Ectodermal cell (in vitro differentiated cells): ENCODE measurements around the gene EFNA5.
"Not testable (repeated sequence)": the region's sequence is repeated elsewhere in the genome, so short reads cannot be mapped to it uniquely, and the experiment has no call there.

Experiments used
- H3K27ac ChIP-seq: 2 replicates; pipeline ENCODE4 v1.7.0; 2013; ENCODE audit warnings: mild to moderate bottlenecking, low read depth, low read length; ENCODE audit not compliant: insufficient read depth, poor library complexity, severe bottlenecking
- H3K27me3 ChIP-seq: 2 replicates; pipeline ENCODE4 v1.7.0; 2013; ENCODE audit warnings: mild to moderate bottlenecking, low read length; ENCODE audit not compliant: insufficient read depth, control insufficient read depth, poor library complexity, severe bottlenecking
- H3K36me3 ChIP-seq: one replicate; pipeline ENCODE4 v1.7.0; 2013; ENCODE audit warnings: low read length; ENCODE audit not compliant: control insufficient read depth, insufficient read depth
- H3K4me1 ChIP-seq: one replicate; pipeline ENCODE4 v1.7.0; 2013; ENCODE audit warnings: low read length; ENCODE audit not compliant: control insufficient read depth, insufficient read depth
- H3K4me3 ChIP-seq: 2 replicates; pipeline ENCODE4 v1.7.0; 2013; ENCODE audit warnings: low read depth, low read length, control low read depth; ENCODE audit not compliant: insufficient read depth
- H3K9me3 ChIP-seq: 2 replicates; pipeline ENCODE4 v1.7.0; 2013; ENCODE audit warnings: mild to moderate bottlenecking, low read length, moderate library complexity; ENCODE audit not compliant: control insufficient read depth
- WGBS, 2 experiments: methylation state at CpG; one replicate each; pipeline ENCODE4 v1.1.7; 2013; ENCODE audit warnings: missing lambda C conversion rate in 2 of 2; 5-methylcytosine and 5-hydroxymethylcytosine counted together

The EFNA5 gene

DNA sequence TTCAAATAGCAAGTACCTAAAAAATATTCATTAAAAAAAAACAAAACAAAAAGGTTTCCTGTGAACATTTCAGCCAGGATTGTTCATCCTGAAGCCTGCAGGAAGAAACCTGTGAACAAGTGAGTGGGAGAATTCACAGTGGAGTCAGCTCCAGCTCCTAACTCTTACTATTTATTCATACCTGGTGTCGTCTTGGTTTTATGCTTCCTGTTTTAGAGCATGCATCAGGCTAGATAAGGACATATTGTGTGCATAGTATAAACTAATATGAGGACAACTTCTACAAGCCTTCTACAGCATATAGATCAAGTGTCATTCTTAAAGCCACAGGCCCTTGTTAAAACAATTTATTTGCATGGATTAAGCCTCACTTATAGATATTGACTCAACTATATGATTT, 169.9 kb downstream of the EFNA5 start:
- Histone ChIP-seq H3K36me3 (no peaks in the 10 kb centered on the region), H3K9me3 (no peaks in the 10 kb centered on the region), H3K27ac (no peak overlapping the region), H3K4me1 (peaks cover 36% of the 10 kb centered on the region), H3K4me3 (no peak overlapping the region), H3K27me3 (no peaks in the 10 kb centered on the region)
- WGBS, 2 experiments, result no CpG with 5 or more reads among the region's 1 CpG

GRCh38 chr5:107500347-107500746, 170.4 kb downstream of the EFNA5 start:
- Histone ChIP-seq H3K27me3 (no peaks in the 10 kb centered on the region), H3K4me3 (no peak overlapping the region), H3K27ac (peak overlapping the region; percentile 17), H3K9me3 (no peaks in the 10 kb centered on the region), H3K36me3 (no peaks in the 10 kb centered on the region), H3K4me1 (peaks cover 32% of the 10 kb centered on the region)

- H3K4me1 ChIP-seq, result peaks cover 29% of the 10 kb centered on the region
- 49 to 50% methylated on average over 1 of the region's 1 CpG for WGBS, 2 experiments
Measured at GRCh38 chr5:107499776-107500175, 171.0 kb downstream of the EFNA5 start.

DNA sequence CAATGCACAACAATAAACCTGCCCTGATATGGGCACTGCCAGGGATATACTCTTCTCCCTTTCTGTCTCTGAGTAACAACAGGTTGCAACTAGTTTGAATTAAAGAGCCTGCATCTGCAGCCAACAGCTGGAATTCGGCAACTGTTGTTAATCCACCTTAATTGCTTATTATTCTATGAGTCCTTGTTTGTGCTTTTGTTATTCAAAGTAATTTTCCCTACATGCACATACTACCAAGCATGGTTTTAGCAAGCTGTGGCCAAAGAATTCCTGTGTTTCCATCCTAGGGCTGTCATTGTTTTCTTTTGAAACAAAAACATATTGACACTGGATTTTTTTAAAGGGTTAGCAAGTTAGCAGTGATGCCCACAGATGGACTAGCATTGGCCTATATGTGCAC, 171.5 kb downstream of the EFNA5 start:
- H3K4me3 ChIP-seq, result no peak overlapping the region
- peaks cover 29% of the 10 kb centered on the region for H3K4me1 ChIP-seq
- no peaks in the 10 kb centered on the region for H3K9me3 ChIP-seq
- H3K27me3 ChIP-seq, result no peaks in the 10 kb centered on the region
- WGBS, 2 experiments, result 36% methylated on average over 1 of the region's 1 CpG; no CpG with 5 or more reads in 1 of the 2 experiments
- peak overlapping the region; percentile 27 for H3K27ac ChIP-seq
- no peaks in the 10 kb centered on the region for H3K36me3 ChIP-seq

More at GRCh38 chr5:107499776-107500175, 171.0 kb downstream of the EFNA5 start:
- Histone ChIP-seq H3K27ac (peak overlapping the region; percentile 27), H3K9me3 (no peaks in the 10 kb centered on the region), H3K4me3 (no peak overlapping the region), H3K27me3 (no peaks in the 10 kb centered on the region), H3K36me3 (no peaks in the 10 kb centered on the region)

DNA sequence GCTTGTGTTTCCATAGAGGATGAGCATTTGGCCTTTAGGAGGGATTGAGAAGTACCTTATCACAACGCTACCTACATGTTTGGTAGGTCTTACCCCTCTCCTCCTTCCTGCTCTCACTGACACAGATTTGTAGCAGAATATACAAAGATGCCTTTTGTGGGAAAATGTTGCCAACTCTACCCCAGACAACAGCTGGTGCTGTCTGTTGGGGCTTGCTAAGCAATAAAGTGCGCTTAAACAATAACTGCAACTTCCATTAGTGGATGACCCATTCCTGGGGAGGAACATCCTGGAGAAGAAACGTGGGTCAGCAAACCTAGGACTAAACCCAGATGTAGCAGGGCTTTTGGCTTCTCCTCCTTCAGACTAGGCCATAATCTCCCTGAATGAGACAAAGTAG, 174.3 kb downstream of the EFNA5 start:
- Histone ChIP-seq H3K9me3 (no peaks in the 10 kb centered on the region), H3K27me3 (no peaks in the 10 kb centered on the region), H3K36me3 (no peaks in the 10 kb centered on the region), H3K4me1 (peaks cover 14% of the 10 kb centered on the region), H3K27ac (no peak overlapping the region), H3K4me3 (no peak overlapping the region)
- WGBS, 2 experiments, result 93 to 96% methylated on average over 2 to 3 of the region's 3 CpGs

DNA sequence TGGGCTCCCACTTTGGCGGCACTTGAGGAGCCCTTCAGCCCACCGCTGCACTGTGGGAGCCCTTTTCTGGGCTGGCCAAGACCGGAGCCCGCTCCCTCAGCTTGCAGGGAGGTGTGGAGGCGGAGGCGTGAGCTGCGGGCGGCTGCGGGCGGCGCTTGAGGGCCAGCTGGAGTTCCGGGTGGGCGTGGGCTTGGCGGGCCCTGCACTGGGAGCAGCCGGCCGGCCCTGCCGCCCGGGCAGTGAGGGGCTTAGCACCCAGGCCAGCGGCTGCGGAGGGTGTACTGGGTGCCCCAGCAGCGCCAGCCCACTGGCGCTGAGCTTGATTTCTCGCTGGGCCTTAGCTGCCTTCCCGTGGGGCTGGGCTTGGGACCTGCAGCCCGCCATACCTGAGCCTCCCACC, 176.6 kb downstream of the EFNA5 start:
- not testable (repeated sequence) for H3K4me3 ChIP-seq, H3K27ac ChIP-seq, H3K4me1 ChIP-seq, H3K36me3 ChIP-seq, H3K27me3 ChIP-seq, H3K9me3 ChIP-seq
- 95 to 97% methylated on average over 25 of the region's 25 CpGs for WGBS, 2 experiments

DNA sequence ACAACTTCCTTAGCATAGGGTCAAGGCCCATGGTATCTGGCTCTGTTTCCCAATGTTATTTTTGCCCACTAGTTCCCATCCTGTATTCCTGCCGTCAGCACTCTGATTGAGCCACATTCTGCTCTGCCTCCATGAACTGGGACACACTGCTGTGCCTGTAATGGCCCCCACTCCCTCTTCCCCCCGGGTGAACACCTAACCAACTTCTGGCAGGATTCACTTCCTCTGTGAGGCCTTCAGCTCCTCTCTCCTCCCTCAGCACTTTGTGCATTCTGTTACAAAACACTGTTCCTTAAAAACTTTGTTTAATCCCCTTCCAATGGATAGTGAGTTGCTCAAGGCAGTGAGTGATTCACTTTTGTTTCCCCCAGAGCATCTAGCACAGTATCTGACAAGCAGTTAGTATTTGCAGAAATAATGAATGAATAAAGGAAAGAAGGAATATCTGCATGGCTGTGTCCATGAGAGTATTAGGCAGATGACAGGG, 183.6 kb downstream of the EFNA5 start:
- H3K4me1 ChIP-seq, result peaks cover 12% of the 10 kb centered on the region
- H3K27ac ChIP-seq, result no peak overlapping the region
- H3K4me3 ChIP-seq, result no peak overlapping the region
- WGBS, 2 experiments, result 70 to 73% methylated on average over 2 of the region's 2 CpGs
- no peaks in the 10 kb centered on the region for H3K27me3 ChIP-seq
- no peaks in the 10 kb centered on the region for H3K36me3 ChIP-seq
- no peaks in the 10 kb centered on the region for H3K9me3 ChIP-seq

GRCh38 chr5:107486489-107486888, 184.2 kb downstream of the EFNA5 start:
- Histone ChIP-seq H3K4me1 (peaks cover 12% of the 10 kb centered on the region), H3K4me3 (no peak overlapping the region), H3K36me3 (no peaks in the 10 kb centered on the region), H3K27me3 (no peaks in the 10 kb centered on the region), H3K9me3 (no peaks in the 10 kb centered on the region), H3K27ac (no peak overlapping the region)
- 94% methylated on average over 2 of the region's 2 CpGs; no CpG with 5 or more reads in 1 of the 2 experiments for WGBS, 2 experiments

DNA sequence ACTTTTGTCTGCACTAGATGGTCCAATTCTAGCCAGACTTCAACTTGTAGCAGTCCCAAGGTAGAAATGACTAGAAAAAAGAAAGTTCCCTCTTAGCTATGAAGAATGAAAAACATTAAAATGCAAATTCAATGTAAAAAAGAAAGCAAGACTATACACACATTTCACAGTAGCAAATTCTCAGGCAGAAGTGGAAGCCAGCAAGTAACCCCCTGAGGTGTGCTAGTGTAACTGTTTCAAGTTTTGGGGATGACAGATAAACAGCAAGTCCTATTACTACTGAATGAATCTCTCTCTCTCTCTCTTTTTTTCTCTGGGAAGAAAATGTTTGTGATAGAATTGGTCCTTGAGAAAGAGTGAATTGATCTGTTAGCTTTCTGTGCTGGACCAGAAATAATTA, 185.6 kb downstream of the EFNA5 start:
- no peak overlapping the region for H3K27ac ChIP-seq
- no peaks in the 10 kb centered on the region for H3K27me3 ChIP-seq
- H3K9me3 ChIP-seq, result no peaks in the 10 kb centered on the region
- H3K4me1 ChIP-seq, result peaks cover 12% of the 10 kb centered on the region
- no peak overlapping the region for H3K4me3 ChIP-seq
- no peaks in the 10 kb centered on the region for H3K36me3 ChIP-seq

GRCh38 chr5:107484281-107484680, 186.5 kb downstream of the EFNA5 start:
- no peak overlapping the region for H3K27ac ChIP-seq
- H3K4me1 ChIP-seq, result peaks cover 16% of the 10 kb centered on the region
- no peak overlapping the region for H3K4me3 ChIP-seq
- no peaks in the 10 kb centered on the region for H3K9me3 ChIP-seq
- H3K27me3 ChIP-seq, result no peaks in the 10 kb centered on the region
- 94 to 95% methylated on average over 4 of the region's 4 CpGs for WGBS, 2 experiments
- no peaks in the 10 kb centered on the region for H3K36me3 ChIP-seq
